ENCODE results near the gene ZNF516.

ZNF516 gene

GRCh38 chr18:76338619-76339245 lies 156.3 kb downstream of the ZNF516 start:
- no peak for DNase-seq (ENCODE audit: low spot score)

GRCh38 chr18:76338088-76338487 lies 157.0 kb downstream of the ZNF516 start:
- no peak for DNase-seq (ENCODE audit: low spot score)

GRCh38 chr18:76335859-76336640 lies 159.0 kb downstream of the ZNF516 start:
- no peak for DNase-seq (ENCODE audit: low spot score)

- no peak for DNase-seq (ENCODE audit: low spot score)
These were observed 166.9 kb downstream of the ZNF516 start for GRCh38 chr18:76328140-76328539.

GRCh38 chr18:76323891-76324290 lies 171.2 kb downstream of the ZNF516 start:
- no peak for DNase-seq (ENCODE audit: low spot score)

GRCh38 chr18:76322686-76323085 lies 172.4 kb downstream of the ZNF516 start:
- no peak for DNase-seq (ENCODE audit: low spot score)

- DNase-seq (ENCODE audit: low spot score): no peak
These were observed 175.7 kb downstream of the ZNF516 start for GRCh38 chr18:76319366-76319765.

- no peak for DNase-seq (ENCODE audit: low spot score)
These were observed 176.4 kb downstream of the ZNF516 start for GRCh38 chr18:76318607-76319006.

GRCh38 chr18:76317136-76317535 lies 177.9 kb downstream of the ZNF516 start:
- no peak for DNase-seq (ENCODE audit: low spot score)

- DNase-seq (ENCODE audit: low spot score): no peak
These were observed 179.3 kb downstream of the ZNF516 start for GRCh38 chr18:76315722-76316230.

GRCh38 chr18:76314496-76314895 lies 180.5 kb downstream of the ZNF516 start:
- no peak for DNase-seq (ENCODE audit: low spot score)

GRCh38 chr18:76314015-76314414 lies 181.0 kb downstream of the ZNF516 start:
- no peak for DNase-seq (ENCODE audit: low spot score)
